HG02885 (cell line): ENCODE measurements around the gene HDAC9.
A peak's percentile ranks its signal among the peaks of the same experiment; 100 is the strongest.
"Not testable (repeated sequence)": the region's sequence is repeated elsewhere in the genome, so short reads cannot be mapped to it uniquely, and the experiment has no call there.

Source experiments
- ATAC-seq: cut with Tn5 transposase; IDR thresholded peaks from one replicate; pipeline ENCODE4 v1.9.1; 2021; ENCODE audit warnings: mild to moderate bottlenecking; ENCODE audit not compliant: unreplicated experiment, poor library complexity

Gene HDAC9

DNA sequence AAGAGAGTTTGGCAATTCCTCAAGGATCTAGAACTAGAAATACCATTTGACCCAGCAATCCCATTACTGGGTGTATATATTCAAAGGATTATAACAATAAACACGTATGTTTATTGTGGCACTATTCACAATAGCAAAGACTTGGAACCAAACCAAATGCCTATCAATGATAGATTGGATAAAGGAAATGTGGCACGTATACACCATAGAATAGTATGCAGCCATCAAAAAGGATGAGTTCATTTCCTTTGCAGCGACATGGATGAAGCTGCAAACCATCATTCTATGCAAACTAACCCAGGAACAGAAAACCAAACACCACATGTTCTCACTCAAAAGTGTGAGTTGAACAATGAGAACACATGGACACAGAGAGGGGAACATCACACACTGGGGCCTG lies 537.4 kb downstream of the HDAC9 start:
- not testable (repeated sequence) for ATAC-seq

DNA sequence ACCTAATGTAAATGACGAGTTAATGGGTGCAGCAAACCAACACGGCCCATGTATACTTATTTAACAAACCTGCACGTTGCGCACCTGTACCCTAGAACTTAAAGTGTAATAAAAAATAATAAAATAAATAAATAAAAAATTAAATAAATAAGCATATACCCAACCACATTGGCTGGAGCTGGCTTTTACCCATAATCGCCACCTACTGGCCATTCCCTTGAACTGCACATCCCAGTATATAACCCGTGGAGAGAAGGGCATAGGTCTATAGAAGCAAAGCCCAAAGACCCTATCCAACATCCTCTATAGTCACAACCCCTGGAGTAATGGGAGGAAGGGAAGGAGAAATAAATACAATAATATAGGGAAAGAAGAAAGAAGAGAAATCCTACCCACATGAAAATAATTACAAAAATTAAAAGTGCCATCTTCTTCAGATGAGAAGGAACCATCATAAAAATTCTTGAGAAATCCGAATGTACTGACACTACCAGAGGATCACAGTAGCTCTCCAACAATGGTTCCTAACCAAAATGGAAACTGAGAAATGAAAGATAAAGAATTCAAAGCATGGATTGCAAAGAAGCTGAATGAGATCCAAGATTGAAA lies 556.3 kb downstream of the HDAC9 start:
- ATAC-seq = peak; percentile 99
